C1 segment of cervical spinal cord (tissue), 14 donors: Measurements from ENCODE around the gene MAP2K3.

ENCODE experiments used
- DNase-seq, 14 donors: peaks; one replicate each; lab custom pipeline; 2025; lab: John Stamatoyannopoulos, UW

The MAP2K3 gene

DNA sequence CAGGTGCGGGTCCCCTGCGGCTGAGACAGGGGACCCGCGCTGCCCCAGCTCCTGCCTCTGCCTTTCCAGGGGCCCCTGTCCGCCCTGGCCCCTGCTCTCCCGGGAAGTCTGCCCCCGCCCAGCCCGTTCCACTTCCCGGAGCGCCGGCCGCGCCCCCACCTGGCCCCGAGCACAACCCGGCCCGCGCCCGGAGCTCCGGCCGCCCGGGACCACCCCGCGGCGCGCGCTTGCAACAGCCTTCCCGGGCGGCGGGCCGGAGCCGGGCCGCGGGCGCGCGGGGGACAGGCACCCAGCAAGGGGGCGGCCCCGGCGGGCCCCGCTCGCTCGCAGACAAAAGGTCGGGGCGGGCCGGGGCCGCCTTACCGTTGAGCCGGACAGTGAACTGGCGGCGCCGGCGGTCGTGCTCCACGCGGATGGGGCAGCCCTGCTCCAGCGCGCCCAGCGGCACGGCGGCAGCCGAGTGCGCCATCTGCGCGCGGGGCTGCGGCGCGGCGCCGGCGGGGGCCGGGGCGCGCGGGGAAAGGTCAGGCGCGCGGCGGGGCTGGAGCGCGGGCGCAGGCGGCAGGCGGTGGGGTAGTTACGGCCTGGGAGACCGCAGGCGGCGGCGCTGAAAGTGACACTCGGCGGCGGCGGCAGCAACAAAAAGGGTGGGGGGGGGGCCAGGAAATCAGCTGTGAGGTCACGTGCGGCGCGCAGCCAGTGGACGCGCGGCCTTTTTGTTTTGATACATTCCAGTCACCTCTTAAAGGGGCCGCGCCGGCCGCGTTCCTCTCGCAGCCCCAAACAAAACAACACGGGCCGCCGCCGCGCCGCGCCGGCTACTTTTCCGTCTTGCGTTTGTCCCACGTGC, 31.5 kb upstream of the MAP2K3 start, which contains the start of gene NATD1:
NATD1 (minus strand) TSS at position 615 of the 850 bp plus-strand sequence; CDS start at position 469, 146 bp downstream.
- peak; percentile 24 to 86 (median 78) for DNase-seq

DNA sequence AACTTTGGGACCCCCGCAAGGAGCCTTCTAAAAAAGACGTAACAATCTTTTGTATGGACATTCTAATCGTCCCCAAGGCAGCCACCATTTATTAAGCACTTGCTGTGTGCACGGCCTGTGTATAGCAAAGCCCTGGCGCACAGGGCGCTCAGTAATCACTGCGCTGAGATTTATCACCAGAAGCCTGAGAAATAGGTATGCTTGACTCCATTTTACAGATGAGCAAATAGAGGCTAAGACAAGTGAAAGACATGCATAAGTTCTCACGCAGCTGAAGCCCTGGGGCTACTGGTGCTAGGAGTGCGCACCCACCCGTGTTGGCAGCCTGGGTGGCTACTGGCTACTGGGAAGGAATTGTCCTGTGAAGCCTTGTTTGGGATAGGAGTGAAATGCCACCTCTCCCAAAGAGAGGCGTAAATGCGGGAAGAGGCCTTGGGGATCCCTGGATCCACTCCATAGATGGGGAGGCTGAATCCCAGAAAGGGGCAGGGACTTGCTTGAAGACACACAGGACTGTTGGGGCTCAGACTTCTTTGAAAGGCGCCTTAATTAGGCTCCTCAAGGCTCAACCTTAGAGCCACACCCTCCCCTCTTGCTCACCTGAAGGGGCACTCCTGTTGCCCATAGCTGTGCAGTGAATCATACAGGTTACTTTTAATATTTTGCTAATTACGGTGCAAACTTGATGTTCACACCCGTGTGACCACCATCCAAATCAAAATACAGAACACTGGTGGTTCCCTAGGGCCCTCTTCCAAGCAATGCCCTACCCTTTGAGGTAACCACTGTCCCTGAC, 30.7 kb upstream of the MAP2K3 start:
- no peak for DNase-seq

DNA sequence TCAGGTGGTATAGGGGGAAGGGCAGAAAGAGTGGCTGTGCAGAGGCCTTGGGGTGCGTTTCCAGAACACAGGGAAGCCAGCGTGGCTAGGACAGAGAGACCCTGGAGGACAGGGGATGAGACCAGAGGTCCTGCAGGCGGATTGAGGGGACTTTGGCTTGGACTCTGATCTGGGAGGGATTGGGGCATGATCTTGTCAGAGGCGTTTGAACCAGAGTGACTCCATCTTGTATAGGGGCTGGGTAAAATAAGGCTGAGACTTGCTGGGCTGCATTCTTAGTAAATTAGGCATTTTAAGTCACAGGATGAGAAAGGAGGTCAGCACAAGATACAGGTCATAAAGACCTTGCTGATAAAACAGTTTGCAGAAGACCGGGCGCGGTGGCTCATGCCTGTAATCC, 25.9 kb upstream of the MAP2K3 start:
- DNase-seq = no peak

DNA sequence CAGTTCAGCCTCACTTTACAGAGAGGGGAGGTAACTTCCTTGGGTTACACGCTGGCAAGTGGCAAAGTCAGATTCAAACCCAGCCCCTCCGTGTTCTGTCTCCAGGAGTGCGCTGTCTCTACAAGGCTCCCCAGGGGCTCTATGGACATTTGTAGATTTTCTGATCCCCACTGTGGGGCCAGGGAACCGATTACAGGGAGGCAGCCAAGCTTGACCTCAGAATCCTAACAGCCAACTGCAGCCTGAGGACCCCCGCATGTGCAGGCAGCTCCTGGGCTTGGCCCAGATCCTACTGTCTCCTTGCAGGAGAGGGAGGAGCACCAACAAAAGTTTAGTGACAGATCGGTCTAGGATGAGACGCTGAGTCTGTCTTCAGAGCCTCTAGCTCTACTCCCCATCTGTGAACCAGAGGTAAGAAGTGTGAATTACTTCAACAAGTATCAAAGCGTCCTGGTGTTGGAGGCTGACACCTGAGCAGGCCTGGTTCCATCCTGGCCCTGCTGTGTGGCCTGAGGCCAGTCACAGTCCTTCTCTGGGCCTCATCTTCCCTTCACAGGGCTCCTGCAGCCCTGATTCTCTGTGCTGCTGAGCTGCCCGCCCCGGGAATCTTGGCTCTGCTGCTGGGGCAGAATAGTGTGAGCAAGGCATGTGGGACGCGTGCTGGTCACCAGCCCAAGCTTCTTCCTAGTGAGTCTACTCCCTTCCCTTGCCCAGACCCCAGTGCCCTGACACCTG, 22.1 kb upstream of the MAP2K3 start:
- no peak for DNase-seq

DNA sequence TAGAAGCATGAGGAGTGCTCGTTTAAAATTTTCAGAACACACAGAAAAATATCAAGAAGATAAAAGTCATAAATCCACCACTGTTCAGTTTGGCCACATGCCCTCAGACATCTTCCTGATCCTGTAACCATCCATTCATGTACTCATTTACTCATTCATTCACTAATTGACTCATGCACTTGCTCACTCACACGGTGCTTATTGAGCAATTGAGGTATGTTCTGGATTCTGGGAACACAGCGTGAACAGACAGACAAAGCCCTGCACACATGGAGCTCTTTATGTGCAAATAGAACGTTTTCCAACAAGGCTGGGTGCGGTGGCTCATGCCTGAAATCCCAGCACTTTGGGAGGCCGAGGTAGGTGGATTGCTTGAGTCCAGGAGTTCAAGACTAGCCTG, 21.1 kb upstream of the MAP2K3 start:
- no peak for DNase-seq

DNA sequence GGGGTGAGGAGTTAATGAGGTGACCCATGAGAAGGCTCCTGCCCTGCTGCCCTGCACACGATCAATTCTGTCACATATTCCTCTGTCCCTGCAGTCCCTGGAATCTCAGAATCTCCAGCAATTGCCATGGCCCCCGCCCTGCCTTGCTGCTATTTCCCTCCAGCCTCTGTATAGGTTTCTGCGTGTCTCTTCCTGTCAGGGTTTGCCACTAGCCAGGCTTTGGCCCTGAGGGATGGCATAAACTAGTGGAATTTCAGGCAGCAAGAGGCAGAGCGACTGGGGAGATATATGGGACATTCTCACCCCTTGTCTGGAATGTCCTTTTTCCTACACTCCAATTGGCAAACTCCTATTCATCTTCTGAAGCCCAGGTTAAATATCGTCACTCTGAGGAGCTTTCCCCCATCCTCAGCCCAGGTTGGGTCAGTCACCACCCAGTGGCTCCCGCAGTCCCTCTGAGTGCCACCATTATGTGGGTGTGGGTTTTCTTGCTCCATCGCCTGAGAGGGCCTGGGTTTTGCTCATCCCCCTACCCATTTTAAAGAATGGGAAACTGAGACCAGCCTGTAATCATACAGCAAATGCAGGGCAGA, 15.8 kb upstream of the MAP2K3 start:
- no peak for DNase-seq

DNA sequence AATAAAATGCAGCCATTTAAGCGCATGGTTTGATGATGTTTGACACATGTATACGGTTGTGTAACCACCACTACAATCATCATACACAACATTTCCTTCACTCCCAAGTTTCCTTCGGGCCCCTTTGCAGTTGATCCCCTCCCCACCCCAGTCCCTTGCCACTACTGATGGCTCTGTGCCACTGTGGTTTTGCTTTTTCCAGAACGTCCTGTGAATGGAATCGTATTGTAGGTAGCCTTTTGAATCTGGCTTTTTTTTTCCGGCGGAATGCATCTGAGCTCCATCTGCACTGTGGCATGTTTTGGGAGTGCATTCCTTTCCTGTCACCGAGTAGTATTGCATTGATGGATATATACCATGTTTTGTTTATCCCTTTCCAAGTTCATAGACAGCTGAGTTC, 15.1 kb upstream of the MAP2K3 start:
- no peak for DNase-seq

DNA sequence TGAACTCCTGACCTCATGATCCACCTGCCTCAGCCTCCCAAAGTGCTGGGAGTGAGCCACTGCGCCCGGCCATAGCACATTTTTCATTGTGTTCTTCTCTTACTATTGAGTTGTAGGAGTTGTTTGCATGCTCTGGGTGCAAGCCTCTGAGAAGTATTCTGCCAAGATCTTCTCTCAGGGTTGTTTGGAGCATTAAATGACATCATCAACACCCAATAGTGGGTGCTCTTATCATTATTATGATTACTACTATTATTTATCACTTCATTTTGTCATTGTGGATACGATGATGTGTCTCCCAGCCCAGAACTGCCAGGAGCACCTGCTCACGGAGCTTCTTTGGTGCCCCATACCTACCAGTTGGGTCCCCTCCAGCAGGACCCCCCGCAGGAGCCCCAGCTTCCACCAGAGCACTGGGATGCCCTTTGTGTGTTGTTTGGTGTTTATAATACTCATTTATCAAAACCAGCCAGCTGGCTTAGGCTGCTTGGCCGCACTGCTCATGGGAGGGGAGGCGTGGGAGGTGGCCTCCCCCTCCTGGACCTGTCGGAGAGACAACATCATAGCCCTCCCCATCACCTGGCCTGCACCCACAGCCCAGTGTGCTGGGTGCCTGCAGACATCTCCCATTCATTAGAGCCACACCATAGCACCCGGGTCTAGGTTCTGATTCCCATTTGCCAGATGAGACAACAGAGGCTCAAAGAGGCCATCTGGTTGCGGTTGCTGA, 12.9 kb upstream of the MAP2K3 start:
- DNase-seq = no peak

DNA sequence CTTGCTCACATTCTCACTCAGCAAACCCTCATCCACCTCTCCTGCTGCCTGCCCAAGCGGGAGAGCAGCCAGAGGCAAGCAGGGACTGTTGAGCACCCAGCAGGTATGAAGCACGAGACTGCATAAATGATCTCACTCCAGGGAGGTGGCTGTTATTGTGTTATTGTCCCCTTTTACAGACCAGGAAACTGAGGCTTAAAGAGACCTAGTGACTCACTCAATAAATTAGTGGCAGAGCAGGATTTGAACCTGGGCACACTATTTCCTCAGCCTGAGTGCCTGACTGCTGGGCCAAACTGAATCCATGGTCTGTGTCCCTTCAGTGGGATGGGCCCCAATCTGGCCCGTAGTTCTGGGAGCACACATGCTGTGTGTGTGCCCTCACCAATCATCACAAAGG, 12.3 kb upstream of the MAP2K3 start:
- no peak for DNase-seq

DNA sequence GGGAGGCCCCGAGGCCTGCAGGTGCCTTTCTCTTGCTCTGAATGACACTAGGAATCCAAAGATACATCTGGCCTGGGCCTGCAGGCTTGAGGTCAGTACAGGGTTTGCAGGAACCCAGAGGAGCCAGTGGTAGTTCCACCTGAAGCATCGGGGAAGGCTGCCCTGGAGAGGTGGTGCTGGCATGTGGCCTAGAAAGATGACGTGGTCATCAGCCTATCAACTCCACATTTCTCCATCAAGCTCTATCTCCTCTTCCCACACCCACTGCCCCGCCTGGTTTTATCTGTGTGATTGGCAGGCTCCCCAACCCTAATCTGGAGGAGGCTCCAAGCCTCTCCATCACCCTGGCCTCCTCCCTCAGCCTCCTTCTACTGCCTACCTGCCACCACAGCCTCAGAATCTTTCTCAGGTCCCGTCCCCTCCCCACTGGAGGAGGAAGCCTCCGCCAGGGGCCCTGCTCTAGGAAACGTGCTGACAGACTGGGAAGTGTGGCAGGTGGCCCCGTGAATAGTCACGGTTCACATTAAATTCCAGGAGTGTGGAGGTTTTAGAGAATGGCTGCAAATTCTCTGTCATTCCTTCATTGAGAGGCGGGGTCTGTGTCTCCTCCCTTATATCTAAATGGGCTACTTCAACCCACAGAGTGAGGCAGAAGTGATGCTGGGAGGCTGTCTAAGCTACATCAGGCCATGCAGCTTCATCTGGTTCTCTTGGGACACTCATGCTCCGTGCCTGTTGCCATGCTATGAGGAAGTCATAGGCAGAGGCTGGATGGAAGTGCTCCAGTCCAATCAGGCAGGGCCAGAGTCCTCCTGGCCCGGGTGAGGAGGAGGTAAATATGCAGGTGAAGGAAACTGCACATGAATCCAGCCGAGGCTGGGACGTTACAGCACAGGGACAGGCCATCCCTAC, 11.4 kb upstream of the MAP2K3 start:
- no peak for DNase-seq

DNA sequence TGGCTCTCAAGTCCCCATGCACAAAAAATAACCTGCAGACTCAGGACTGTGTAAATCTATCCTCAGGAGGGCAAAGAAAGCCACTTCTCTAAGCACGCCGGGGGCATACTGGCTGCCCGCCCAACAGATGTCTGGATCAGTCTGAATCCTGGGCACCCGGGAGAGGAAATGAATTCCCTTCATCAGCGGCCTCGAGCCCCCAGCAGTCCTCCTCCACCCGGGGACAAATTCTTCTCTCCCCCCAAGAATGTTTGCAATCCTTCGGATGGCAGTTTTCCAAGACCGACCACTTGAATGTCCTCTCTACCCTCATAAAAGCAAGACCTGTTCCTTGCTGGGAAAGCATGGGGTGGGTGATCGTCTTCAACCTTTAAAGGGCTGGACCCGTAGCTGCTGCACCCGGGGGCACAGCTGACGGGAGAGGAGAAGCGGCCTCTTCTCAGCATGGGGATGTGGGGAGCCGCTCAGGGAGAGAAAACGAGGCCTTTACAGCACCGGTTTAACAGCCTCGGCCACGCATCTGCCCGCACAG, 9.4 kb upstream of the MAP2K3 start:
- DNase-seq = no peak

DNA sequence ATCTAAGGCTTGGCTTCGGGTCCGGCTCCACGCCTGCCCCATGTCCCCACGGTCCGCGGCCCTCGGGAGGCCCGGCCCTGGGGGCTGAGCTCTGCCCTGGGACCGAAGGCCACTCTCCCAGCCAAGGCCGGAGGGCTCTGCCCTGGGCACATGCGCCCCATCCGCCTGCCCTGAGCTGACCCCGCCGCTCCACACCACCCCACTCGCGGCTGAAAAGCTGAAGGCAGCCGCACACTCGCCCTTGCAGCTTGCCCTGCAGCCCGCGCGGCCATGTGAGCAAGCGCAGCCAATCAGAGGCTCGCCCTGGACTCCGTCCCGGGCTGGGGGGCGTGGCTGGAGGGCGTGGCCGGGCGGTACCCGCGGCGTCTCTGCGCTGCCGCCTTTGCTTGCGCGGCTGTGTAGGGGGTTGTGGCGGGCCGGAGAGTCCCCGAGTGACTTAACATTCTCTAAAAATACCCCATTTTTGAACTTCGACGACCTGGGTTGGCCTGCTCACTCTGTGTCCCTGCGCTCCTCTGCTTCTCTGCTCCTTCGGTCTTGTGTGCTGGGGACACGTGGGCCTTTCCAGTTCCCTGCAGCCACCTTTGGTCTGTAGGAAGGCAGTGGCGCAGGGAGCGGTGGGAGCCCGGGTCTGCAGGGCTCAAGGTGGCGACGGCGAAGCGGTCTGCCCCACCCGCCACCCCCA, 8.8 kb upstream of the MAP2K3 start:
- DNase-seq = peak; percentile 47 to 95 (median 88)

DNA sequence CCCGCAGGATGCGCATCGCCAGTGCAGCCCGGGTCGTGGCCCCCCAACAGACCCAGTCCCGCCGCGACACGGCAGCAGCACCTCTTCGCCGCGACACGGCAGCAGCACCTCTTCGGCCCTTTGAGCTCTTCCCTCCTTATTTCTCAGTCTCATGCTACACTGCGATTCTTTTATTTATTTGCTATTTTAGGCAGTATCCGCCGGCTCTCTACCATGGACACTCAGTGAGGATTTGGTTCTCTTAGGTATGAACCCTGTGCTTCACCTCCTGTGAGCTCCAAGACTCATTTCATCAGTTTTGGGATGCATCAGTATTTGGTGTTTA, 8.3 kb upstream of the MAP2K3 start:
- DNase-seq = no peak

DNA sequence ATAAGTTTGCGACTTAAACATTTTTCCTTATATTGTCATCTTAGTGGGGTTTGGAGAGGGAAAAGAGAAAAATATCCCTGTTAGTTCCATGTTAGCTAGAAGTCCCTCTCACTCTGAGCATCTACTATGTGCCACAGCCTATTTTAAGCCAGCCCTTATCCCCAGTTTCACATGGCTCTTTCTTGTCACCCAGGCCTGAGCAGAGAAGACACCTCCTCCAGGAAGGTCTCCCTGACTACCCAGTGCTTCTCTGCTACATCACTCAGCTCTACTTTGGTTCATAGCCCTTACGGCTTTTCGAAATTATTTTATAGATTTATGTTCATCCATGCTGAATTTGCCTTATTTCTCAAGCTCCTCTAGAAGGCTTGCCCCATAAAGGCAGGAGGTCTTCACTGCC, 7.2 kb upstream of the MAP2K3 start:
- no peak for DNase-seq

DNA sequence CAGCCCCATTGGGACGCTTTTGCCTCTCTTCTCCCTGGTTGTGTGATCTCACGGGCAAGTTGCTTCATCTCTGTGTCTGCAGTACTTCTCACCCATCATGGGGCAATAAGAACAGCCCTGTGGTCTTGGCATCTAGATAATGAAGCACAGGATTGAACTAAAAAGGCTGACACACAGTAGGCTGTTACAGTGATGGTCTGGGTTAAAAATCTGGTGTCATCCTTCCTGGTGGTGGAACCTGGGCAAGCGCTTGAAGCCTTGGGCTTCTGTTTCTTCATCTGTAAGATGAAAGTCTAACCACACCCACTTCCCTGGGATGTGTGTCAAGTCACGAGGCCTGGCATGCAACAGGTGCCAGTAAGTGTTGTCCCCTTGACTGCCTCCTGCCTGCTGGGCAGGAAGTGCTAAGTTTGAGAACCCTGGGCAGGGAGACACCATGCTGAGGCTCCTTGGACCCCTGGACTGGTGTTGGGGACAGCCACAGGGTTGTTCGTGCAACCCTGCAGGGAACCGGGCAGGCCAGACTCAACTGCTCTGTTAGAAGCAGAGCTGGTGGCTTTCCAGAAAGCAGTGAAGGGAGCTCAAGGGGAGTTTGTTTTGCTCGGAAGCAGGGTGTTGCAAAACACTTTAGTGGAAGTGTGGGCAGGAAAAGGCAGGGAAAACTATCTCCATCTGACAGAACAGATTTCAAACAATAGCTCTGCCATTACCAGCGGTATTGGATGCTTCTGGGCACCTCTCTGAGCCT, 5.9 kb upstream of the MAP2K3 start:
- no peak for DNase-seq

DNA sequence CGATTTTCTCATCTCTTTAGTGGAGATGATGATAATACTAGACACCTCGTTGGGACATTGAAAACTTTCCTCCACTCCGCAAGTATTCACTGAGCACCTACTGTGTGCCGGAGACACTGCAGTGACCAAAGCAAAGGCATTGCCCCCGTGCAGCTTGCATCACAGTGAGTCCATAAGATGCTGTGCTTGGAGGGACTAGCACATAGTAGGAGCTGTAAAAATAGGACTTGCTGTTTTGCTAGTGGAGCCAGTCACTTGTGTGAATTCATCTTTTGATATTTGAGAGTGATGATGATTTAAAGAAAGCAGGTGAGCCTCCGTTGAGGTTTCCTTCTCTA, 5.3 kb upstream of the MAP2K3 start:
- no peak for DNase-seq

DNA sequence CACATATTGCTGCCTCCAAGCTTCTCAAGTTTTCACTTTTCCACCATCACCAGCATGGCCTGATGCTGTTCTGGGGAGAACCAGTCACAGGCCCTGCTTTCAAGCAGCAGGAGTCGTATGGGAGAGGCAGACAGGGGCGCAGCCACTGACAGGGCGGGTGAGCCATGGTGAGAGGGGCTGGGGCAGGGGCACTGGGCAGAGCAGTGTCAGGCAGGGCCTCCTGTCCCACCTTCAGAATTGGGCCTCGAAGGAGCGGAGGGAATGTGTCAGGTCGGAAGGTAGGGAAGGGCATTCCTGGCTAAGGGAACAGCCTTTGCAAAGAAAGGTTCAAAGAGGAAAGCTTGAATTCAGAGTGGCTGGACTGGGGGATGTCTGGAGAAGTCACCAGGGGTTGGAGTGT, 4.9 kb upstream of the MAP2K3 start:
- DNase-seq = no peak

DNA sequence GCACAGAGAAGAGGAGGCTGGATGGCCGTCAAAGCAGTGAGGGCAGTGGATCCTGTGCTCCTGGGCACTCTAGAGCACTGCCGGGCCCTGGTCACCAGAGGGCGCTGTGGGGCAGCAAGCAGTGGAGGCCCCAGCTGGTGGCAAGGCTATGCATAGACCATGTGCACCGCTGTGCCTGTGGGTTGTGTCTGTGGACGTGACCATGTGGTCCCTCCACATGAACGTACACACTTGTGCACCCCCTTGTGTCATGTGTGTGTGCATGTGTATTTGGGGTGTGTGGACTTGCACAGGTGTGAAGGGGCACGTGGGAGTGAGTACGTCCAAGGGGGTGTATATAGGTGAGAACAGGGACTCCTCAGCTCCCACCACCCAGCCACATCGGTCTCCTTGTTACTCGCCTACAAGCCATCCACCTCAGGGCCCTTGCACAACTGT, 4.4 kb upstream of the MAP2K3 start:
- DNase-seq = peak in 12 of 14 donors; percentile 46 to 84 (median 68)

DNA sequence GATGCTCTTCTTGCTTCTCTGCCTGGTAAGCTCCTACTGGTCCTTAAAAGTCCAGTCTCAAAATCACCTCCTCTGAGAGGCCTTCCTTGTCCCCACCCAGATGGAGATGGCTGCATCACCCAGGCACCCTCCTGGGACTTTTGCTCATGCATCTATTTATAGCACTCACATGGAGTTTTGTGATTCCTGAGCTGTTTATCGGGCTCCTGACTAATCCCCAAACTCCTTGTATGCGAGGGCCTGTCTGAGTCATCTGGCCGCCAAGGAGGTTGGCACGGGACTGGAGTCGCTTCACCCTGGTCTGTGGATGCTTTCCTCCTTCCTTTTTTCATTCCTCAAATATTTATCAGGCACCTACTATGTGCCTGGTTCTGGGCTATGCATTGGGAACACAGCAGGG, 2.3 kb upstream of the MAP2K3 start:
- DNase-seq = no peak
